ENCODE data around the gene STOML1. TPM values are rescaled to one million over a fixed set of nuclear protein-coding genes. Genes with fewer than 3 reads are reported as not detected.
"Not testable (repeated sequence)": the region's sequence is repeated elsewhere in the genome, so short reads cannot be mapped to it uniquely, and the experiment has no call there.

STOML1 gene
- total RNA-seq, 2 experiments from 2014 or later: 4.6 to 5.3 TPM

DNA sequence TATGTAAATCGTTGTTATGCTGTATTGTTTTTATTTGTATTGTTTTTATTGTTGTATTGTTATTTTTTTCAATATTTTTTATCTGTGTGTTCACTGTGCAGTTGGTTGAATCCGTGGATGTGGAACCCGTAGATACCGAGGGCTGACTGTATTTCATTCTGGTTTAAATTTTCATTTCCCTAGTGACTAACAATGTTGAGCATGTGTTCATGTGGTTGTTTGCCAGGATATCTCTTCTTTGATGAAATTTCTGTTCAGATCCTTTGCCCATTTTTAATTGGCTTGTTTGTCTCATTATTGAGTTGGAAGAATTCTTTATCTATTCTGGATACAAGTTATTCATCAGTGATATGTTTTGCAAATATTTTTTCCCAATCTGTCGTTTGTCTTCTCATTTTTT lies 29.7 kb downstream of the STOML1 start:
- no peak overlapping the region for H3K27ac Mint-ChIP-seq
- intact Hi-C loops (cut with DNase I, micrococcal nuclease): loop anchor here in 1 of 2 experiments (5.0 kb wide), 1 partner anchor 90 kb away; the partner anchor contains the start of gene TBC1D21
- no peak for DNase-seq
- ATAC-seq (ENCODE audit: poor library complexity): no peak
- peaks cover 58% of the 10 kb centered on the region for H3K4me1 Mint-ChIP-seq (ENCODE audit: low read depth)
- no peak overlapping the region for H3K4me3 ChIP-seq (ENCODE audit: low read length)
- no peaks in the 10 kb centered on the region for H3K9me3 Mint-ChIP-seq
- no peak overlapping the region for H3K27ac ChIP-seq (ENCODE audit: low read depth in 1 of 2, low read length in 2 of 2)
- POLR2A ChIA-PET: no interaction called here
- CTCF ChIA-PET: interaction anchor here (0.7 to 0.9 kb wide), 2 partner anchors 10 to 326 kb away, joined by 3 read pairs; no protein-coding TSS in a partner anchor
- TF ChIP-seq, protein P1, sequence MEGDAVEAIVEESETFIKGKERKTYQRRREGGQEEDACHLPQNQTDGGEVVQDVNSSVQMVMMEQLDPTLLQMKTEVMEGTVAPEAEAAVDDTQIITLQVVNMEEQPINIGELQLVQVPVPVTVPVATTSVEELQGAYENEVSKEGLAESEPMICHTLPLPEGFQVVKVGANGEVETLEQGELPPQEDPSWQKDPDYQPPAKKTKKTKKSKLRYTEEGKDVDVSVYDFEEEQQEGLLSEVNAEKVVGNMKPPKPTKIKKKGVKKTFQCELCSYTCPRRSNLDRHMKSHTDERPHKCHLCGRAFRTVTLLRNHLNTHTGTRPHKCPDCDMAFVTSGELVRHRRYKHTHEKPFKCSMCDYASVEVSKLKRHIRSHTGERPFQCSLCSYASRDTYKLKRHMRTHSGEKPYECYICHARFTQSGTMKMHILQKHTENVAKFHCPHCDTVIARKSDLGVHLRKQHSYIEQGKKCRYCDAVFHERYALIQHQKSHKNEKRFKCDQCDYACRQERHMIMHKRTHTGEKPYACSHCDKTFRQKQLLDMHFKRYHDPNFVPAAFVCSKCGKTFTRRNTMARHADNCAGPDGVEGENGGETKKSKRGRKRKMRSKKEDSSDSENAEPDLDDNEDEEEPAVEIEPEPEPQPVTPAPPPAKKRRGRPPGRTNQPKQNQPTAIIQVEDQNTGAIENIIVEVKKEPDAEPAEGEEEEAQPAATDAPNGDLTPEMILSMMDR (IDR thresholded peaks at IDR 0.05): no peak
- H3K4me1 ChIP-seq (ENCODE audit: insufficient read depth, low read length): peaks cover 48% of the 10 kb centered on the region
- no peaks in the 10 kb centered on the region for H3K27me3 ChIP-seq (ENCODE audit: control insufficient read depth in 1 of 2, insufficient read depth in 2 of 2, low read length in 2 of 2)
- no peaks in the 10 kb centered on the region for H3K36me3 ChIP-seq (ENCODE audit: insufficient read depth, low read length)
- H3K4me3 Mint-ChIP-seq: no peak overlapping the region
- no peaks in the 10 kb centered on the region for H3K36me3 Mint-ChIP-seq (ENCODE audit: low read depth)
- no peaks in the 10 kb centered on the region for H3K9me3 ChIP-seq (ENCODE audit: control insufficient read depth in 1 of 2, insufficient read depth in 1 of 2, low read length in 2 of 2)
- H3K27me3 Mint-ChIP-seq: no peaks in the 10 kb centered on the region

DNA sequence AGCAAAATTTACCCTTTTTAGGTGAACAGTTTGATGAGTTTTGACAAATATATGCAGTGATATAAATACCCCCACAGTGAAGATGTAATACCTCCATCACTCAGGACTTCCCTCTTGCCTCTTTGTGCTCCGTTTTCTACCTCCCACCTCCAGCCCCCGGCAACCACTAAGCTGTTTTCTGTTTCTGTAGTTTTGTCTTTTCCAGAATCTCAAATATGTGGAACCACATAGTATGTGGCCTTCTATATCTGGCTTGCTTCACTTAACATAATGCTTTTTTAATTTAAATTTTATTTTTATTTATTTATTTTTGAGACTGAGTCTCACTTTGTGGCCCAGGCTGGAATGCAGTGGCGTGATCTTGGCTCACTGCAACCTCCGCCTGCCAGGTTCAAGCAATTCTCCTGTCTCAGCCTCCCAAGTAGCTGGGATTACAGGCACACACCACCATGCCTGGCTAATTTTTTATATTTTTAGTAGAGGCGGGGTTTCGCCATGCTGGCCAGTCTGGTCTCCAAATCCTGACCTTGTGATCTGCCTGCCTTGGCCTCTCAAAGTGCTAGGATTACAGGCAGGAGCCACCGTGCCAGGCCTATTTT lies 31.5 kb downstream of the STOML1 start:
- H3K27ac ChIP-seq (ENCODE audit: low read depth in 1 of 2, low read length in 2 of 2); H3K9me3 ChIP-seq (ENCODE audit: control insufficient read depth in 1 of 2, insufficient read depth in 1 of 2, low read length in 2 of 2); H3K36me3 ChIP-seq (ENCODE audit: insufficient read depth, low read length); H3K27me3 ChIP-seq (ENCODE audit: control insufficient read depth in 1 of 2, insufficient read depth in 2 of 2, low read length in 2 of 2); ATAC-seq (ENCODE audit: poor library complexity); H3K4me3 Mint-ChIP-seq; H3K36me3 Mint-ChIP-seq (ENCODE audit: low read depth); H3K9me3 Mint-ChIP-seq; H3K4me3 ChIP-seq (ENCODE audit: low read length); H3K27me3 Mint-ChIP-seq: not testable (repeated sequence)
- intact Hi-C loops (cut with DNase I, micrococcal nuclease): loop anchor here in 1 of 2 experiments (5.0 kb wide), 1 partner anchor 88 kb away; the partner anchor contains the start of gene TBC1D21
- peak in 1 of 14 experiments; percentile 15 for DNase-seq
- ChIA-PET POLR2A (interaction anchor here (0.8 kb wide), 1 partner anchor 9 kb away, joined by 3 read pairs; no protein-coding TSS in a partner anchor), CTCF (interaction anchor here (1.0 to 1.9 kb wide), 1 partner anchor 9 kb away, joined by 6 to 12 read pairs; no protein-coding TSS in a partner anchor)
- peaks cover 41% of the 10 kb centered on the region for H3K4me1 ChIP-seq (ENCODE audit: insufficient read depth, low read length)
- peak overlapping the region; percentile 47 for H3K27ac Mint-ChIP-seq
- peaks cover 49% of the 10 kb centered on the region for H3K4me1 Mint-ChIP-seq (ENCODE audit: low read depth)

DNA sequence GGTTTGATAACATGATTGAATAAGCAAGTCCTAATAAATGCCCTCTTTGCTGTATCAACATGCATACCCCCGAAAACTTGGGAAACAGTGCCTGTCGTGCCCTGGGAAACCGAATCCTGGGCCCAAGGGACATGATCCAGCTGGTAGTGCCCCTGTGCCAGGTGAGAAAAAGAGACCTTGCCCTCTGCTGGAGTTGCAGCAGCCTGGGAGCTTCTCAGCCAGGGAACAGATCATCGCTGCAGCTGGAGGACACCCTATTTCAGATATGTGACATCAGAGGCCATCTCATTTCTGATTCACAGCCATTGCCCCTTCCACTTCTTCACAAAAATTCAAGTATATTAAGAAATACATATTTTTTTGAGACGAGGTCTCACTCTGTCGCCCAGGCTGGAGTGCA lies 32.3 kb downstream of the STOML1 start:
- Histone ChIP-seq H3K9me3 (ENCODE audit: control insufficient read depth in 1 of 2, insufficient read depth in 1 of 2, low read length in 2 of 2) (no peaks in the 10 kb centered on the region), H3K4me3 (ENCODE audit: low read length) (no peak overlapping the region), H3K36me3 (ENCODE audit: insufficient read depth, low read length) (no peaks in the 10 kb centered on the region), H3K27ac (ENCODE audit: low read depth in 1 of 2, low read length in 2 of 2) (no peak overlapping the region), H3K27me3 (ENCODE audit: control insufficient read depth in 1 of 2, insufficient read depth in 2 of 2, low read length in 2 of 2) (no peaks in the 10 kb centered on the region), H3K4me1 (ENCODE audit: insufficient read depth, low read length) (peaks cover 34% of the 10 kb centered on the region)
- Mint-ChIP-seq H3K27me3 (no peaks in the 10 kb centered on the region), H3K4me1 (ENCODE audit: low read depth) (peaks cover 41% of the 10 kb centered on the region), H3K9me3 (no peaks in the 10 kb centered on the region), H3K36me3 (ENCODE audit: low read depth) (no peaks in the 10 kb centered on the region), H3K4me3 (peak overlapping the region; percentile 74), H3K27ac (peak overlapping the region; percentile 83)
- TF ChIP-seq, protein P1 (IDR thresholded peaks at IDR 0.05): no peak
- peak in 1 of 14 experiments; percentile 23 for DNase-seq
- ATAC-seq (ENCODE audit: poor library complexity): no peak
- ChIA-PET POLR2A (interaction anchor here (0.8 to 1.6 kb wide), 2 partner anchors 9 to 32 kb away, joined by 3 to 8 read pairs; no protein-coding TSS in a partner anchor), CTCF (interaction anchor here (1.0 to 1.9 kb wide), 3 partner anchors 9 to 32 kb away, joined by 4 to 12 read pairs (median 12); no protein-coding TSS in a partner anchor)
- intact Hi-C loops (cut with DNase I, micrococcal nuclease): loop anchor here in 1 of 2 experiments (5.0 to 10.0 kb wide), 2 partner anchors 88 to 175 kb away; partner anchors contain the start of genes ISLR2 and TBC1D21

Measured in CD4-positive, alpha-beta T cell (primary cell).